ENCODE measurements around the gene ACTR3C.

DNA sequence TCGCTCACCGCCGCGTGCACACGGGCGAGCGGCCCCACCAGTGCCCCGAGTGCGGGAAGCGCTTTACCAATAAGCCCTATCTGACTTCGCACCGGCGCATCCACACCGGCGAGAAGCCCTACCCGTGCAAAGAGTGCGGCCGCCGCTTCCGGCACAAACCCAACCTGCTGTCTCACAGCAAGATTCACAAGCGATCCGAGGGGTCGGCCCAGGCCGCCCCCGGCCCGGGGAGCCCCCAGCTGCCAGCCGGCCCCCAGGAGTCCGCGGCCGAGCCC is 48.6 kb upstream of the ACTR3C start:
- no peak for TF ChIP-seq CTCF (IDR thresholded peaks at IDR 0.05)
- TF ChIP-seq EZH2 (IDR thresholded peaks at IDR 0.05; ENCODE audit: borderline replicate concordance, insufficient read depth, low read depth, low read length, poor library complexity, severe bottlenecking), result no peak
